ENCODE results near the gene TNS3.

TNS3 gene

DNA sequence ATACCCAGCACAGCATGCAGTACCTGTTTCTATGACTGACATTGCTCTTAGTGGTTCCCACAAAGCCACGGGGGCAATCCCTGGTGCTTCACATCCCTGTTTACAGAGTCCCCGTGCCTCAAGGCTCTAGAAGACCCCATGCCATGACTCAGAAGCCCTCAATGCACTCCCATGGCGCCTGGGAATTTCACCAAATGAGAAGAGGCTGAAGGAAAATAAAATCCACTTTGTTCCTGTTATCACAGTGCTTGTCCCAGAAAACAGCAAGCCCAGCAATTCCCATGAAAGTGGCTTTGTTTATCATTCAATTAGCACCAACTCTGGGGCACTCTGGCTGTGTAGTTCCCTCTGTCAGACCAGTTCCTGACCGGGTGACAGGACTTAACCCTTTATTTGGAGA, 268.3 kb downstream of the TNS3 start:
- H3K36me3 ChIP-seq (ENCODE audit: control insufficient read depth in 4 of 4, insufficient read depth in 4 of 4, low read length in 3 of 4), result peaks cover 12 to 65% (median 39%) of the 10 kb centered on the region in 4 experiments
- ChIA-PET CTCF (no interaction called here), POLR2A (no interaction called here)
- WGBS (ENCODE audit: insufficient coverage), result 92% methylated on average over 4 of the region's 4 CpGs
- no peaks in the 10 kb centered on the region for H3K27me3 ChIP-seq (replicated peaks in 2 of 5; ENCODE audit: control insufficient read depth in 4 of 5, insufficient read depth in 5 of 5, low read length in 4 of 5)
- no peak overlapping the region for H3K4me3 ChIP-seq (ENCODE audit: control insufficient read depth in 1 of 7, extremely low read depth in 1 of 7, insufficient read depth in 4 of 7, low read depth in 2 of 7, low read length in 6 of 7)
- H3K27ac ChIP-seq (ENCODE audit: insufficient read depth in 1 of 2, low read depth in 1 of 2, low read length in 2 of 2, poor library complexity in 1 of 2, severe bottlenecking in 2 of 2), result no peak overlapping the region
- DNase-seq, result no peak
- no peaks in the 10 kb centered on the region for H3K4me1 ChIP-seq (ENCODE audit: control extremely low read depth in 1 of 4, control insufficient read depth in 4 of 4, insufficient read depth in 4 of 4, low read length in 3 of 4)
- peaks cover 0 to 25% (median 4%) of the 10 kb centered on the region in 5 experiments for H3K9me3 ChIP-seq (ENCODE audit: control extremely low read depth in 1 of 5, control insufficient read depth in 4 of 5, insufficient read depth in 2 of 5, low read depth in 1 of 5, low read length in 4 of 5)

DNA sequence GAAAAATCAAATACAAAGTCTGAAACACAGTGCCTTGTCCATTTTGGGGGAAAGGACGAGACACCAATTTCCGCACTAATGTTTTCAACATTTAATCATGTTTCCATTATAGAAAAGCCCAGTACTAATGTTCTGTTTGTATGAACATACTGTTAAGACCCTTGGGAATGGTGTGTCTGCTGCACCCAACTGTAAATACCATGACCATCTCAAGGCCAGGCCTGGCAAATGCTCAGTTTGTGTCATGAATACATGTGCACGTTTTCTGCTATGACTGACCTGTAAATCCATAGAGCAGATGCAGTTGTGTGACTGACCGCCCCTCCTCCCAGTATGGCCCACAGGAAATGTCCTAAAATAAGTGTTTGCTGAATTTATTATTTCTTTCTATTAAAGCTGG, 270.0 kb downstream of the TNS3 start:
- Histone ChIP-seq H3K9me3 (ENCODE audit: control extremely low read depth in 1 of 5, control insufficient read depth in 4 of 5, insufficient read depth in 2 of 5, low read depth in 1 of 5, low read length in 4 of 5) (peaks cover 0 to 28% (median 7%) of the 10 kb centered on the region in 5 experiments), H3K4me1 (ENCODE audit: control extremely low read depth in 1 of 4, control insufficient read depth in 4 of 4, insufficient read depth in 4 of 4, low read length in 3 of 4) (no peaks in the 10 kb centered on the region), H3K27me3 (replicated peaks in 2 of 5; ENCODE audit: control insufficient read depth in 4 of 5, insufficient read depth in 5 of 5, low read length in 4 of 5) (no peaks in the 10 kb centered on the region), H3K36me3 (ENCODE audit: control insufficient read depth in 4 of 4, insufficient read depth in 4 of 4, low read length in 3 of 4) (peaks cover 15 to 63% (median 35%) of the 10 kb centered on the region in 4 experiments), H3K4me3 (ENCODE audit: control insufficient read depth in 1 of 7, extremely low read depth in 1 of 7, insufficient read depth in 4 of 7, low read depth in 2 of 7, low read length in 6 of 7) (no peak overlapping the region), H3K27ac (ENCODE audit: insufficient read depth in 1 of 2, low read depth in 1 of 2, low read length in 2 of 2, poor library complexity in 1 of 2, severe bottlenecking in 2 of 2) (no peak overlapping the region)
- DNase-seq, result no peak
- 100% methylated on average over 3 of the region's 4 CpGs for WGBS (ENCODE audit: insufficient coverage)
- POLR2A ChIA-PET, result no interaction called here
- CTCF ChIA-PET, result no interaction called here

DNA sequence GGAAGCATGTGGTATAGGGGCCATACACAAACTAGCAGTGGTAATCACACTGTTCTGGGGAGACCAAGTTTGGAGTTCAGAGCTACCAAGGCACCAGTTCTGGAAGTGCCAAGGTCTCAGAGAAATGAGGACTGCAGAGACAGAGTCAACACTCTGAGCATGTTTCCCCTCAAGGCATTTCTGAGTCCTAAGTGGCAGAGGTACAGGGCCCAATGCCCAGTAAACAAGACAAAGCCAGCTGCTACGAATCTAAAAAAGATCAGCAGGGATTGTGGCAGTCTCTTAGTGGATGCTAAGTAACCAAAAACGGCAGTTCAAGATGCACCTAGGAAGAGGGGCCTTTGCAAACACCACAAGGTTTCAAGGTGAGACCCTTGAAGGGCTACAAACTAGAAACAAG, 271.9 kb downstream of the TNS3 start:
- no peak for DNase-seq
- Histone ChIP-seq H3K36me3 (ENCODE audit: control insufficient read depth in 4 of 4, insufficient read depth in 4 of 4, low read length in 3 of 4) (peaks cover 15 to 61% (median 33%) of the 10 kb centered on the region in 4 experiments), H3K9me3 (ENCODE audit: control extremely low read depth in 1 of 5, control insufficient read depth in 4 of 5, insufficient read depth in 2 of 5, low read depth in 1 of 5, low read length in 4 of 5) (peaks cover 0 to 28% (median 7%) of the 10 kb centered on the region in 5 experiments), H3K27ac (ENCODE audit: insufficient read depth in 1 of 2, low read depth in 1 of 2, low read length in 2 of 2, poor library complexity in 1 of 2, severe bottlenecking in 2 of 2) (no peak overlapping the region), H3K27me3 (replicated peaks in 2 of 5; ENCODE audit: control insufficient read depth in 4 of 5, insufficient read depth in 5 of 5, low read length in 4 of 5) (no peaks in the 10 kb centered on the region), H3K4me1 (ENCODE audit: control extremely low read depth in 1 of 4, control insufficient read depth in 4 of 4, insufficient read depth in 4 of 4, low read length in 3 of 4) (no peaks in the 10 kb centered on the region), H3K4me3 (ENCODE audit: control insufficient read depth in 1 of 7, extremely low read depth in 1 of 7, insufficient read depth in 4 of 7, low read depth in 2 of 7, low read length in 6 of 7) (no peak overlapping the region)
- CTCF ChIA-PET, result no interaction called here
- WGBS (ENCODE audit: insufficient coverage), result 92% methylated on average over 1 of the region's 2 CpGs
- POLR2A ChIA-PET, result no interaction called here

DNA sequence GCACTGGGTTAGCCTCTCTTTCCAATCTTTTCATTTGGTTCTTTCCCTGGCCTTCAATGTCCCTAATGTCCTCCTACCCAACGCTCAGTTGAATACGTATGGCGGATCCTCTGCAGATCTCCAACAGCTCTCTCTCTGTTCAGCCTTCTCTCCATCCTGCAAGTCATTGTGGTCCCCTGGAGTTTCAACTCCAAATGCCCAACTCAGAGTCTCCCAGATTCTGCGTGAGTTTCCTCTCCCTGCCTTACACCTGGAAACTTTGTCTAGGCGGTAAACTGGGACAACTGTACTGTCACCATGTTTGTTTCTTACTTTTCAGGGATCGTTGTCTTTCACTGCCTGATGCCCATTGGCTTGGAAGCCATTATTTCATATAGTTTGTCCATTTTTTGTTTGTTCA, 273.1 kb downstream of the TNS3 start:
- ChIA-PET POLR2A (interaction anchor here (0.7 kb wide), 1 partner anchor 37 kb away, joined by 3 read pairs; no protein-coding TSS in a partner anchor), CTCF (no interaction called here)
- Histone ChIP-seq H3K9me3 (ENCODE audit: control extremely low read depth in 1 of 5, control insufficient read depth in 4 of 5, insufficient read depth in 2 of 5, low read depth in 1 of 5, low read length in 4 of 5) (peaks cover 0 to 28% (median 7%) of the 10 kb centered on the region in 5 experiments), H3K27me3 (replicated peaks in 2 of 5; ENCODE audit: control insufficient read depth in 4 of 5, insufficient read depth in 5 of 5, low read length in 4 of 5) (no peaks in the 10 kb centered on the region), H3K27ac (ENCODE audit: insufficient read depth in 1 of 2, low read depth in 1 of 2, low read length in 2 of 2, poor library complexity in 1 of 2, severe bottlenecking in 2 of 2) (no peak overlapping the region), H3K4me1 (ENCODE audit: control extremely low read depth in 1 of 4, control insufficient read depth in 4 of 4, insufficient read depth in 4 of 4, low read length in 3 of 4) (no peaks in the 10 kb centered on the region), H3K4me3 (ENCODE audit: control insufficient read depth in 1 of 7, extremely low read depth in 1 of 7, insufficient read depth in 4 of 7, low read depth in 2 of 7, low read length in 6 of 7) (no peak overlapping the region), H3K36me3 (ENCODE audit: control insufficient read depth in 4 of 4, insufficient read depth in 4 of 4, low read length in 3 of 4) (peaks cover 17 to 61% (median 36%) of the 10 kb centered on the region in 4 experiments)
- WGBS (ENCODE audit: insufficient coverage), result 100% methylated on average over 5 of the region's 6 CpGs
- DNase-seq, result no peak

DNA sequence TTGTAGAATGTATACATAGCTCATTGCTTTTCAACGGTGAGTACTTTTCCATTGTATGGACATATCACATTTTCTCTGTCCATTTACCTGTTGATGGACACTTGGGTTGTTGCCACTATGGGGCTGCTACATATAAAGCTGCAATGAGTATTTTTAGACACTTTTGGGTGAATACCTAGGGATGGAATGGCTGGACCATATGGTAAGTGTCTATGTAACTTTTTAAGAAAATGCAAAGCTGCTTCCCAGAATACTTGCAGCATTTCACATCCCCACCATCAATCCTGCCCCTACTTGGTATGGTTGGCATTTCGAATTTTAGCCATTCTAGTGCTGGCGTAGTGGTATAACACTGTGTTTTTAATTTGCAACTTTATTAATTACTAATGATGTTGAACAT, 274.6 kb downstream of the TNS3 start:
- WGBS (ENCODE audit: insufficient coverage), result 80% methylated on average over 1 of the region's 3 CpGs
- no peak overlapping the region for H3K27ac ChIP-seq (ENCODE audit: insufficient read depth in 1 of 2, low read depth in 1 of 2, low read length in 2 of 2, poor library complexity in 1 of 2, severe bottlenecking in 2 of 2)
- H3K4me1 ChIP-seq (ENCODE audit: control extremely low read depth in 1 of 4, control insufficient read depth in 4 of 4, insufficient read depth in 4 of 4, low read length in 3 of 4), result no peaks in the 10 kb centered on the region
- no peak for DNase-seq
- no peaks in the 10 kb centered on the region for H3K27me3 ChIP-seq (replicated peaks in 2 of 5; ENCODE audit: control insufficient read depth in 4 of 5, insufficient read depth in 5 of 5, low read length in 4 of 5)
- H3K9me3 ChIP-seq (ENCODE audit: control extremely low read depth in 1 of 5, control insufficient read depth in 4 of 5, insufficient read depth in 2 of 5, low read depth in 1 of 5, low read length in 4 of 5), result peaks cover 0 to 25% (median 7%) of the 10 kb centered on the region in 5 experiments
- peaks cover 18 to 65% (median 41%) of the 10 kb centered on the region in 4 experiments for H3K36me3 ChIP-seq (ENCODE audit: control insufficient read depth in 4 of 4, insufficient read depth in 4 of 4, low read length in 3 of 4)
- CTCF ChIA-PET, result no interaction called here
- POLR2A ChIA-PET, result no interaction called here
- no peak overlapping the region for H3K4me3 ChIP-seq (ENCODE audit: control insufficient read depth in 1 of 7, extremely low read depth in 1 of 7, insufficient read depth in 4 of 7, low read depth in 2 of 7, low read length in 6 of 7)

DNA sequence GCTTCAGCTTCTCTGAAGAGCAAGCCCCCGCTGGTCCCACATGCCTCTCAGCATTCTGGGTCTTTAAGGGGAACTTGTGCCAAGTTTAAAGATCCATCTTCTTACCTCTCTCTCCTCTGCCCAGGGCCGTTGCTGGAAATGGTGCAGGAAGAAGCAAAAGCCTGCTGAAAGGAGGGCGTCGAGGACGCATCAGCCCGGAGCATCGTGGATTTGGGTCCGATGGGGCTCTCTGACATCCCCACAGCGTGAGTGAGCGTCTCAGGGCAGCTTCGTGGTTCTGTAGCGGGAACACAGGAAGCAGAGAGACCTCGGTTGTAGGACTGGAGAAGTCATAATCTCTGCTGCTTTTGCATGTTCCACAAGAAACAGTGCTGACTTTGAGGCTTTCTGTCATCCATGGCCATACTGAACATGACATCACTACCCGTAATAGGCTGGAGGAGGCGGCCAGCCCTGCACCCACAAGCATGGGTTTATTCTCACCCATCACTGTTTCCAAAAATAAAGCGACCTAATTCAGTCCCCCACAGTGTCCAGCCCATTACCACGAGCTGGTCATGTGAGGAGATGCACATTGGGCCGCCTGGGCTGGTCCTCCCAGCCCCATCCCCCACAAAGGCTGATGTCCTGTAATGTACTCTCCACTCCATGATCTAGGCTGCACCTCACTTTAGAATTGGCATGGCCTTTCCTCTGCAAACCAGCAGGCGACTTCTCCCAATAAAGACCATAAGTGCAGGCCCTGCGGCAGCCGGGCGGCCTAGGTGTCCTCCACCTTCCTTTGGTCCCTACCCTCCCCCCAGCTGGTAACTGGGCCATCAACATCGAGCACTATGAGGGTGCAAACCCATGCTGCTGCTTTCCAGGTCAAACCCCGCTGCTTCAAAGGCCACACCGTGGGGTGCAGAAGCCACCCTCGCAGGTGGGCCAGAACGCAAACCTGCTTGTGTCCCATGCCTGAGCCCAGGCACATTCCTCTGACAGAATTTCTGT, 276.9 kb downstream of the TNS3 start:
- CTCF ChIA-PET, result interaction anchor here (0.9 kb wide), 1 partner anchor 115 kb away, joined by 3 read pairs; no protein-coding TSS in a partner anchor
- Histone ChIP-seq H3K9me3 (ENCODE audit: control extremely low read depth in 1 of 5, control insufficient read depth in 4 of 5, insufficient read depth in 2 of 5, low read depth in 1 of 5, low read length in 4 of 5) (peaks cover 0 to 15% (median 6%) of the 10 kb centered on the region in 5 experiments), H3K36me3 (ENCODE audit: control insufficient read depth in 4 of 4, insufficient read depth in 4 of 4, low read length in 3 of 4) (peaks cover 16 to 73% (median 50%) of the 10 kb centered on the region in 4 experiments), H3K27ac (ENCODE audit: insufficient read depth in 1 of 2, low read depth in 1 of 2, low read length in 2 of 2, poor library complexity in 1 of 2, severe bottlenecking in 2 of 2) (no peak overlapping the region), H3K4me1 (ENCODE audit: control extremely low read depth in 1 of 4, control insufficient read depth in 4 of 4, insufficient read depth in 4 of 4, low read length in 3 of 4) (no peaks in the 10 kb centered on the region), H3K27me3 (replicated peaks in 2 of 5; ENCODE audit: control insufficient read depth in 4 of 5, insufficient read depth in 5 of 5, low read length in 4 of 5) (no peaks in the 10 kb centered on the region), H3K4me3 (ENCODE audit: control insufficient read depth in 1 of 7, extremely low read depth in 1 of 7, insufficient read depth in 4 of 7, low read depth in 2 of 7, low read length in 6 of 7) (no peak overlapping the region)
- 94% methylated on average over 26 of the region's 27 CpGs for WGBS (ENCODE audit: insufficient coverage)
- POLR2A ChIA-PET, result no interaction called here
- peak in 2 of 3 donors; percentile 2 to 6 for DNase-seq
